ENCODE results near the gene SPI1. TPM values are rescaled to one million over a fixed set of nuclear protein-coding genes. Genes with fewer than 3 reads are reported as not detected.

SPI1 gene
- total RNA-seq, 3 donors from 2014 or later, result 12.5 to 34.9 (median 15.2) TPM

DNA sequence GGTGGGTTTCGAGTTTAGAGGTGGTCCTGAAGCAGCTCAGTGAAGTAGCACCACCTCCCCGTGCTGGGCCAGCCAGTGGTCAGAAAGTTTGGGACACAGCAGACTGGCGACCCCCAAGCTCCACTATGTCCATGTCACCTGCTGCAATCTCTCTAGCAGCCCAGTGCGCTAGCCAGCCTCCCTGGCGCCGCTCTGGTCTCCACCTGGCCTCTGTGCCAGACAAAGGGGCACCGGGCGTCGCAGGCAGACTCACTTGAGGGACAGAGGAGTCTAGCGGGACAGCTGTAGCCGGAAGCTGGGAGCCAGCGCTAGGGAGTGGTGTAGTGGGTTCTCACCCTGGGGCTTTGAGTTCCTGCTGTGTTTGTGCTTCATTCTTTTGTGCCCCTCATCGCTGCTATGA lies 51.3 kb downstream of the SPI1 start:
- DNase-seq (ENCODE audit: low spot score in 2 of 2), result no peak
- H3K27me3 ChIP-seq, result no peaks in the 10 kb centered on the region
- no peak overlapping the region for H3K4me3 ChIP-seq
- intact Hi-C loops (cut with DNase I; ENCODE audit: low total_unique reads), result no loop called here
- TF ChIP-seq POLR2A (IDR thresholded peaks at IDR 0.05) (no peak), POLR2AphosphoS5 (IDR thresholded peaks at IDR 0.05) (no peak)
- TF ChIP-seq, protein P1, sequence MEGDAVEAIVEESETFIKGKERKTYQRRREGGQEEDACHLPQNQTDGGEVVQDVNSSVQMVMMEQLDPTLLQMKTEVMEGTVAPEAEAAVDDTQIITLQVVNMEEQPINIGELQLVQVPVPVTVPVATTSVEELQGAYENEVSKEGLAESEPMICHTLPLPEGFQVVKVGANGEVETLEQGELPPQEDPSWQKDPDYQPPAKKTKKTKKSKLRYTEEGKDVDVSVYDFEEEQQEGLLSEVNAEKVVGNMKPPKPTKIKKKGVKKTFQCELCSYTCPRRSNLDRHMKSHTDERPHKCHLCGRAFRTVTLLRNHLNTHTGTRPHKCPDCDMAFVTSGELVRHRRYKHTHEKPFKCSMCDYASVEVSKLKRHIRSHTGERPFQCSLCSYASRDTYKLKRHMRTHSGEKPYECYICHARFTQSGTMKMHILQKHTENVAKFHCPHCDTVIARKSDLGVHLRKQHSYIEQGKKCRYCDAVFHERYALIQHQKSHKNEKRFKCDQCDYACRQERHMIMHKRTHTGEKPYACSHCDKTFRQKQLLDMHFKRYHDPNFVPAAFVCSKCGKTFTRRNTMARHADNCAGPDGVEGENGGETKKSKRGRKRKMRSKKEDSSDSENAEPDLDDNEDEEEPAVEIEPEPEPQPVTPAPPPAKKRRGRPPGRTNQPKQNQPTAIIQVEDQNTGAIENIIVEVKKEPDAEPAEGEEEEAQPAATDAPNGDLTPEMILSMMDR (IDR thresholded peaks at IDR 0.05), result no peak
- no peaks in the 10 kb centered on the region for H3K9me3 ChIP-seq
- H3K27ac ChIP-seq, result no peak overlapping the region
- no peaks in the 10 kb centered on the region for H3K4me1 ChIP-seq
- H3K36me3 ChIP-seq, result no peaks in the 10 kb centered on the region

DNA sequence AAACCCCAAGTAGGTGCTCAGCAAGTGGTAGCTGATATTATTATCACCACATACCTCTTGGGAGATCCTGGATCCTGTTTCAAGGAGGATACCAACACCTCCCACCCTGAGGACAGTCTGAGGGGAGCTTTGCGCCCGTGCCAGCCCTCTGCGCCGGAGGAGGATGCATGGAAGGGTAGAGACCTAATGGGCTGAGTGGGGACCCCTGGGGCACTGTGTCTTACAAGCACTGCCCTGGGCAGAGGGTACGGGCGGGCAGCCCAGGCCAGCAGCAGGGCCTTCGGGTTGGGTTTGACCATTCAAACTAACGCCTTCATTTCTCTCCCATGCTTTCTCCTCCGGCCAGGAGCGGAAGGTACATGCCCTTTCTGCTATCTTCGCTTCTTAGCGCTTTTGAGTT lies 52.1 kb downstream of the SPI1 start:
- Histone ChIP-seq H3K36me3 (no peaks in the 10 kb centered on the region), H3K27ac (no peak overlapping the region)
- intact Hi-C loops (cut with DNase I; ENCODE audit: low total_unique reads), result no loop called here

DNA sequence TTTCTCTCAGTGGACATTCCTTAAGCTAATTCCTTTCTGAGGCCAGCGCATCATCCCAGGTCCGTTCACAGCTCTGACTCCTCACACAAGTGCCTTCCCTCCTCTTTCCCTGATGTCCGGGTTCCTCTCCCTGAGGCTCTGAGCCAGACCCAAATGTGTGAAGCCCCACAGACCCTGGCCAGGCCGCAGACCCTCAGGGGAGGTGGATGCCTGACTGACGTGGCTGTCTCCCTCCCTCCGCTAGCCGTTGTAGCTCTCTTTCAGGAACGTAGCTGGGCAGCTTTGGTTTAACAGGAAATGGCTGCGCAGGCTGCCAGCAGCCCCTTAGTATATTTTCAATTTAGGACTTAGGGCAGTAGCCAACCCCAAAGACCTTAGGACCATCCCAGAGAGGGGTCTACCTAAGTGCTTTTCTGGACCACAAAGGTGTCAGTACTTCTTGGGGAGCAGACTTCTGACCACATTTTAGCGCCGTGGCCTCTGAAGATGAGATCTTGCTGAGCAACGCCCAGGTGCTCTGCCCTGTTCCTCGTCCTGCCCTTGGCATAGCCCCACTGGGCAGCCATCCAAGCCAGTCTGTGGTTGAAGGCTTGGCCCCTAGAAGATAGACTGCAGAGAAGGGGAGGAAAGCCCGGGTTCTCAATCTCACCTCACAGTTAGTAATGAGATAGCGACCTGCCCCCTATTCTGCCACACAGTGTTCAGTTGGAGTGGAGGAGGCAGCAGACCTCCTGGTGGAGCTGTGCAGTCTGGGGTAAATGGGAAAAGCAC lies 52.9 kb downstream of the SPI1 start:
- no peak for DNase-seq (ENCODE audit: low spot score in 2 of 2)
- intact Hi-C loops (cut with DNase I; ENCODE audit: low total_unique reads), result no loop called here
- TF ChIP-seq POLR2AphosphoS5 (IDR thresholded peaks at IDR 0.05) (no peak), POLR2A (IDR thresholded peaks at IDR 0.05) (no peak)
- TF ChIP-seq, protein P1 (IDR thresholded peaks at IDR 0.05), result no peak
- Histone ChIP-seq H3K36me3 (no peaks in the 10 kb centered on the region), H3K9me3 (no peaks in the 10 kb centered on the region), H3K27ac (no peak overlapping the region), H3K4me1 (no peaks in the 10 kb centered on the region), H3K4me3 (no peak overlapping the region), H3K27me3 (no peaks in the 10 kb centered on the region)

More for the DNA sequence above, 52.1 kb downstream of the SPI1 start:
- H3K9me3 ChIP-seq, result no peaks in the 10 kb centered on the region
- DNase-seq (ENCODE audit: low spot score in 2 of 2), result no peak
- no peaks in the 10 kb centered on the region for H3K27me3 ChIP-seq
- H3K4me1 ChIP-seq, result no peaks in the 10 kb centered on the region
- H3K4me3 ChIP-seq, result no peak overlapping the region
- TF ChIP-seq POLR2AphosphoS5 (IDR thresholded peaks at IDR 0.05), result no peak
- TF ChIP-seq POLR2A (IDR thresholded peaks at IDR 0.05), result no peak
- TF ChIP-seq, protein P1 (IDR thresholded peaks at IDR 0.05), result no peak

DNA sequence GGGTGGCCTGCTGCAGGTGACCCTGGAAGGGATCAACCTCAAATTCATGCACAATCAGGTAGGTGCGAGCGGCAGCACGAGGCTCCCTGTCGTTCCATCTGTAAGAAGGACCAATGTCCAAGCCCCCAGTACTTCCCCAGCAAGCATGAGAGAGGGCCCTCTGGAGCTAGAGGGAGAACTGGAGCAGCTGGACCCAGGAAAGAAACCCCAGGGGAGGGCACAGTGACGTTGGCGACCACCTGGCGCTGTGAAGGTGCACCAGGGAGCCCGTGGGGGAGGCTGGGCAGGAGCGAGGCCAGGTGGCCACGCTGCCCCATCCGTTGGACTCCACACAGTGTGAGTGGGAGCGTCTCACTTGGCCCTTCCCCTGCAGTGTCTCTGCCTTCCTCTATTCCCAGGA lies 53.8 kb downstream of the SPI1 start:
- no peaks in the 10 kb centered on the region for H3K36me3 ChIP-seq
- no peaks in the 10 kb centered on the region for H3K27me3 ChIP-seq
- H3K4me3 ChIP-seq, result no peak overlapping the region
- no peak for DNase-seq (ENCODE audit: low spot score in 2 of 2)
- no peaks in the 10 kb centered on the region for H3K4me1 ChIP-seq
- intact Hi-C loops (cut with DNase I; ENCODE audit: low total_unique reads), result no loop called here
- H3K9me3 ChIP-seq, result no peaks in the 10 kb centered on the region
- H3K27ac ChIP-seq, result no peak overlapping the region
- no peak for TF ChIP-seq POLR2A (IDR thresholded peaks at IDR 0.05)

DNA sequence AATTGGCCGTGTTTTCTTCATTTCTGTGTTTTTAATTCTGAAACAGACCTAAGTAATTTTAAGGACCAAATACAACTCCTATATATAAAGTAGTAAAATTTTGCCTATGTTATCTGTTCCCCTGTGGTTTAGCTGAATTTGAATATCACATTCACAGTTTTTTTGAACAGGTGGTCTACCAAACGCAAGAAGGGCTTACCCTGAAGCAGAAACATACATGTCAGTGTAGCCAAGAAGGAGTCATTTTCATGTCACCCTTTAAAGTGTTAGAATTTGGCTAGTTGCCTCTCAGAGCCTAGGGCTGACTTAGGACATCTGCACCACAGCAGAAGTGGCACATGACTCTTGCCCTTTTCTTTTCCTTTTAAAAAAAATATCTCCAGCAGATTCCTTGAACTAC lies 60.2 kb downstream of the SPI1 start:
- Histone ChIP-seq H3K4me3 (no peak overlapping the region), H3K36me3 (no peaks in the 10 kb centered on the region), H3K9me3 (no peaks in the 10 kb centered on the region), H3K4me1 (no peaks in the 10 kb centered on the region), H3K27me3 (no peaks in the 10 kb centered on the region), H3K27ac (no peak overlapping the region)
- no peak for DNase-seq (ENCODE audit: low spot score in 2 of 2)
- TF ChIP-seq POLR2AphosphoS5 (IDR thresholded peaks at IDR 0.05) (no peak), POLR2A (IDR thresholded peaks at IDR 0.05) (no peak)
- TF ChIP-seq, protein P1 (IDR thresholded peaks at IDR 0.05), result no peak
- intact Hi-C loops (cut with DNase I; ENCODE audit: low total_unique reads), result no loop called here

Data from breast epithelium (tissue), 4 donors.